ENCODE data around the gene KLHL4. TPM values are rescaled to one million over a fixed set of nuclear protein-coding genes. Genes with fewer than 3 reads are reported as not detected.

KLHL4 gene
- total and polyA plus RNA-seq, 2 of the 8 experiments (the other 6 are each of a cell fraction or from before 2014, with no cell fraction given), result 8.8 to 16.0 TPM

- TF ChIP-seq CHD7 (IDR thresholded peaks at IDR 0.05; ENCODE audit: insufficient replicate concordance, low read length) (no peak), TCF12 (IDR thresholded peaks at IDR 0.05; ENCODE audit: low read depth, low read length) (no peak), YY1 (IDR thresholded peaks at IDR 0.05; ENCODE audit: low read depth, low read length) (no peak), TBP (IDR thresholded peaks at IDR 0.05; ENCODE audit: low read depth, low read length) (no peak), CHD1 (IDR thresholded peaks at IDR 0.05; ENCODE audit: low read depth, low read length) (no peak), GTF2F1 (IDR thresholded peaks at IDR 0.05; ENCODE audit: borderline replicate concordance, low read depth, low read length) (no peak), TEAD4 (IDR thresholded peaks at IDR 0.05; ENCODE audit: low read depth, low read length) (no peak), PHF8 (conservative IDR thresholded peaks at IDR 0.05; ENCODE audit: low read depth, low read length) (no peak), POLR2A (IDR thresholded peaks at IDR 0.05; ENCODE audit: control extremely low read depth in 1 of 2, low read depth in 2 of 2, low read length in 2 of 2) (no peak), SIRT6 (IDR thresholded peaks at IDR 0.05; ENCODE audit: low read length) (no peak)
- TF ChIP-seq, protein P1, sequence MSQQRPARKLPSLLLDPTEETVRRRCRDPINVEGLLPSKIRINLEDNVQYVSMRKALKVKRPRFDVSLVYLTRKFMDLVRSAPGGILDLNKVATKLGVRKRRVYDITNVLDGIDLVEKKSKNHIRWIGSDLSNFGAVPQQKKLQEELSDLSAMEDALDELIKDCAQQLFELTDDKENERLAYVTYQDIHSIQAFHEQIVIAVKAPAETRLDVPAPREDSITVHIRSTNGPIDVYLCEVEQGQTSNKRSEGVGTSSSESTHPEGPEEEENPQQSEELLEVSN (IDR thresholded peaks at IDR 0.05), result no peak
Observed at GRCh38 chrX:87687703-87688102, 170.1 kb downstream of the KLHL4 start (continued).
